Activated CD4-positive, alpha-beta T cell treated with anti-CD3 and anti-CD28 coated beads, Interleukin-2, amount 50 U/mL, for 16 hours (primary cell): ENCODE data around the gene TRIM39.
"Not testable (repeated sequence)": the region's sequence is repeated elsewhere in the genome, so short reads cannot be mapped to it uniquely, and the experiment has no call there.

Experiments
- DNase-seq: peaks from one replicate; pipeline ENCODE4 v3.0.0-alpha.2; 2020

The TRIM39 gene

DNA sequence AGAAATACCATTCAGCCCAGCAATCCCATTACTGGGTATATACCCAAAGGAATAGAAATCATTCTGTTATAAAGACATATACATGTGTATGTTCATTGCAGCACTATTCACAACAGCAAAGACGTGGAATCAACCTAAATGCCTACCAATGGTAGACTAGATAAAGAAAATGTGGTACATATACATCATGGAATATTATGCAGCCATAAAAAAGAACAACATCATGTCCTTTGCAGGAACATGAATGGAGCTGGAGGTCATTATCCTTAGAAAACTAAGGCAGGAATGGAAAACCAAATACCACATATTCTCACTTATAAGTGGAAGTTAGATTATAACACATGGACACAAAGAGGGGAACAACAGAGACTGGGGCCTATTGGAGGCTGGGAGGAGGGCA lies 42.6 kb downstream of the TRIM39 start:
- not testable (repeated sequence) for DNase-seq

- DNase-seq, result no peak
Observed at GRCh38 chr6:30378290-30378937, 51.7 kb downstream of the TRIM39 start.

- DNase-seq, result no peak
Observed at GRCh38 chr6:30380464-30380863, 53.7 kb downstream of the TRIM39 start.

- DNase-seq, result no peak
Observed at GRCh38 chr6:30386166-30386565, 59.4 kb downstream of the TRIM39 start.

DNA sequence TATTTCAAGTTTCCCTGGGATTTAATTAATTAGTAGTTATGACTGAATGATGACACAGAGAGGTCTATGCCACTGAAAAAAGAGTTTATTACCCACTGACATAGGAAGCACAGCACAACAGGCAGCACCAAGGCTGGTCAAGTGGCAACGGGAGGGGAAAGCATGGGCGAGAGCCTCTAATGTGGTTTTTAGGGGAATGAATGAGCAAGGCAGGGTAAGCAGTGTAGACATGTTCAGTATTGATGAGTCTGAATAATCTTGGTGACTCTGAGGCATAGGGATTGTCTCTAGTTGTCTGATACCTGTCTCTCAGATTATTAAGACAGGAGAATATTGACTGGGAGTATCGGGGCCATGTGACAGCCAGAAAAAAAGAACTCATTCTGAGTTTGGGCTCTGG lies 64.5 kb downstream of the TRIM39 start:
- DNase-seq, result no peak
